Trophoblast cell (in vitro differentiated cells and primary cell): Measurements from ENCODE around the gene TJP3.

Experiments used
- DNase-seq, 2 donors: peaks; one replicate each; pipeline ENCODE4 v3.0.0-alpha.2; 2016
- H2AFZ ChIP-seq: 2 replicates; pipeline ENCODE4 v1.6.1; 2013; ENCODE audit warnings: low read length, moderate library complexity, mild to moderate bottlenecking; ENCODE audit not compliant: insufficient read depth, poor library complexity
- H2AK5ac ChIP-seq: 2 replicates; pipeline ENCODE4 v1.6.1; 2013; ENCODE audit warnings: mild to moderate bottlenecking, low read length
- H2BK120ac ChIP-seq: 2 replicates; pipeline ENCODE4 v1.6.1; 2013; ENCODE audit warnings: low read length, mild to moderate bottlenecking, moderate library complexity; ENCODE audit not compliant: insufficient read depth, poor library complexity
- H2BK12ac ChIP-seq: 2 replicates; pipeline ENCODE4 v1.6.1; 2013; ENCODE audit warnings: mild to moderate bottlenecking, low read length, moderate library complexity
- H2BK5ac ChIP-seq: 2 replicates; pipeline ENCODE4 v1.6.1; 2013; ENCODE audit warnings: low read length, low read depth, moderate library complexity, mild to moderate bottlenecking; ENCODE audit not compliant: poor library complexity
- H3K14ac ChIP-seq: 2 replicates; pipeline ENCODE4 v1.6.1; 2013; ENCODE audit warnings: mild to moderate bottlenecking, low read length
- H3K18ac ChIP-seq: 2 replicates; pipeline ENCODE4 v1.6.1; 2013; ENCODE audit warnings: mild to moderate bottlenecking, low read length
- H3K23ac ChIP-seq: 2 replicates; pipeline ENCODE4 v1.6.1; 2013; ENCODE audit warnings: low read length
- H3K27ac ChIP-seq: 2 replicates; pipeline ENCODE4 v1.5.1; 2013; ENCODE audit warnings: low read depth, mild to moderate bottlenecking, inconsistent platforms, low read length, moderate library complexity
- H3K27me3 ChIP-seq: 2 replicates; pipeline ENCODE4 v1.6.1; 2013; ENCODE audit warnings: inconsistent platforms, mild to moderate bottlenecking, low read length, moderate library complexity; ENCODE audit not compliant: insufficient read depth
- H3K36me3 ChIP-seq, 2 experiments: 1 replicate in 1 of 2; 2 replicates in 1 of 2; pipeline ENCODE4 v1.6.1; 2013; ENCODE audit warnings: low read length in 2 of 2, mild to moderate bottlenecking in 2 of 2, moderate library complexity in 1 of 2; ENCODE audit not compliant: insufficient read depth in 2 of 2, control insufficient read depth in 1 of 2
- H3K4ac ChIP-seq: 2 replicates; pipeline ENCODE4 v1.6.1; 2013; ENCODE audit warnings: low read depth, mild to moderate bottlenecking, low read length, moderate library complexity
- H3K4me1 ChIP-seq, 2 experiments: 1 replicate in 1 of 2; 2 replicates in 1 of 2; pipeline ENCODE4 v1.6.1; 2013; ENCODE audit warnings: low read length in 2 of 2, mild to moderate bottlenecking in 2 of 2, moderate library complexity in 1 of 2; ENCODE audit not compliant: insufficient read depth in 2 of 2, control insufficient read depth in 1 of 2
- H3K4me2 ChIP-seq: 2 replicates; pipeline ENCODE4 v1.6.1; 2013; ENCODE audit warnings: inconsistent platforms, mild to moderate bottlenecking, low read length, moderate library complexity
- H3K4me3 ChIP-seq: 2 replicates; pipeline ENCODE4 v1.5.1; 2013; ENCODE audit warnings: mild to moderate bottlenecking, low read depth, low read length, inconsistent platforms
- H3K79me1 ChIP-seq: one replicate; pipeline ENCODE4 v1.6.1; 2013; ENCODE audit warnings: low read length
- H3K79me2 ChIP-seq: 2 replicates; pipeline ENCODE4 v1.6.1; 2013; ENCODE audit warnings: low read length, mild to moderate bottlenecking; ENCODE audit not compliant: control insufficient read depth, insufficient read depth, poor library complexity
- H3K9ac ChIP-seq: 2 replicates; pipeline ENCODE4 v1.6.1; 2013; ENCODE audit warnings: mild to moderate bottlenecking, low read length
- H3K9me3 ChIP-seq: 2 replicates; pipeline ENCODE4 v1.6.1; 2013; ENCODE audit warnings: low read depth, mild to moderate bottlenecking, control low read depth, inconsistent platforms, low read length; ENCODE audit not compliant: insufficient read depth
- H4K12ac ChIP-seq: 2 replicates; pipeline ENCODE4 v1.6.1; 2013; ENCODE audit warnings: low read depth, mild to moderate bottlenecking, low read length, moderate library complexity
- H4K8ac ChIP-seq: 2 replicates; pipeline ENCODE4 v1.6.1; 2013; ENCODE audit warnings: low read depth, mild to moderate bottlenecking, low read length, moderate library complexity
- H4K91ac ChIP-seq: one replicate; pipeline ENCODE4 v1.6.1; 2013; ENCODE audit warnings: low read depth, mild to moderate bottlenecking, low read length, moderate library complexity
- WGBS: extraction: QIAGEN DNeasy Blood & Tissue Kit; methylation state at CpG from one replicate; pipeline ENCODE4 v1.1.7; 2013; ENCODE audit warnings: missing lambda C conversion rate; ENCODE audit not compliant: insufficient read length, insufficient coverage; ENCODE audit errors: extremely low coverage; 5-methylcytosine and 5-hydroxymethylcytosine counted together

TJP3 gene

GRCh38 chr19:3707868-3708206, 347 bp upstream of the TJP3 start:
- H3K18ac ChIP-seq, result no peak overlapping the region
- H4K91ac ChIP-seq, result no peak overlapping the region
- no peak overlapping the region for H2AK5ac ChIP-seq
- no peaks in the 10 kb centered on the region for H3K79me1 ChIP-seq
- DNase-seq, result no peak
- no peaks in the 10 kb centered on the region for H3K79me2 ChIP-seq
- no peaks in the 10 kb centered on the region for H3K27me3 ChIP-seq
- peaks cover 2% of the 10 kb centered on the region for H3K9me3 ChIP-seq
- no peak overlapping the region for H3K4ac ChIP-seq
- no CpG with 5 or more reads among the region's 12 CpGs for WGBS
- no peak overlapping the region for H4K12ac ChIP-seq
- H3K9ac ChIP-seq, result no peak overlapping the region
- H3K23ac ChIP-seq, result peak overlapping the region; percentile 52
- H3K14ac ChIP-seq, result no peak overlapping the region
- no peaks in the 10 kb centered on the region for H3K36me3 ChIP-seq
- H2BK5ac ChIP-seq, result no peak overlapping the region
- H3K27ac ChIP-seq, result no peak overlapping the region
- no peak overlapping the region for H2BK120ac ChIP-seq
- H3K4me3 ChIP-seq, result peak overlapping the region; percentile 54
- H2AFZ ChIP-seq, result no peak overlapping the region
- no peak overlapping the region for H2BK12ac ChIP-seq
- H4K8ac ChIP-seq, result no peak overlapping the region
- no peak overlapping the region for H3K4me2 ChIP-seq
- no peaks in the 10 kb centered on the region for H3K4me1 ChIP-seq

GRCh38 chr19:3710265-3710812, 2.2 kb downstream of the TJP3 start:
- no peak overlapping the region for H2AFZ ChIP-seq
- no peaks in the 10 kb centered on the region for H3K79me2 ChIP-seq
- H3K27ac ChIP-seq, result no peak overlapping the region
- H3K23ac ChIP-seq, result no peak overlapping the region
- H3K4ac ChIP-seq, result no peak overlapping the region
- WGBS, result no CpG with 5 or more reads among the region's 20 CpGs
- peaks cover 2% of the 10 kb centered on the region for H3K9me3 ChIP-seq
- DNase-seq, result peak; percentile 46 to 56
- H4K12ac ChIP-seq, result no peak overlapping the region
- no peak overlapping the region for H3K14ac ChIP-seq
- H3K18ac ChIP-seq, result no peak overlapping the region
- no peaks in the 10 kb centered on the region for H3K27me3 ChIP-seq
- H4K91ac ChIP-seq, result no peak overlapping the region
- no peaks in the 10 kb centered on the region for H3K36me3 ChIP-seq
- H2BK120ac ChIP-seq, result no peak overlapping the region
- no peak overlapping the region for H2AK5ac ChIP-seq
- no peaks in the 10 kb centered on the region for H3K4me1 ChIP-seq
- H4K8ac ChIP-seq, result no peak overlapping the region
- no peak overlapping the region for H3K9ac ChIP-seq
- no peaks in the 10 kb centered on the region for H3K79me1 ChIP-seq
- H3K4me2 ChIP-seq, result no peak overlapping the region
- H2BK12ac ChIP-seq, result no peak overlapping the region
- no peak overlapping the region for H2BK5ac ChIP-seq
- no peak overlapping the region for H3K4me3 ChIP-seq

GRCh38 chr19:3712663-3713611, 4.8 kb downstream of the TJP3 start:
- no peak for DNase-seq
- no peaks in the 10 kb centered on the region for H3K27me3 ChIP-seq
- H3K79me1 ChIP-seq, result no peaks in the 10 kb centered on the region
- H4K12ac ChIP-seq, result no peak overlapping the region
- H3K9ac ChIP-seq, result no peak overlapping the region
- no peak overlapping the region for H4K91ac ChIP-seq
- H2AFZ ChIP-seq, result no peak overlapping the region
- H3K9me3 ChIP-seq, result no peaks in the 10 kb centered on the region
- no peak overlapping the region for H3K27ac ChIP-seq
- H3K4me2 ChIP-seq, result no peak overlapping the region
- no peak overlapping the region for H2BK12ac ChIP-seq
- no peak overlapping the region for H3K4ac ChIP-seq
- H3K4me1 ChIP-seq, result no peaks in the 10 kb centered on the region
- H2BK120ac ChIP-seq, result no peak overlapping the region
- no peak overlapping the region for H3K4me3 ChIP-seq
- H3K79me2 ChIP-seq, result no peaks in the 10 kb centered on the region
- no peak overlapping the region for H2BK5ac ChIP-seq
- H3K18ac ChIP-seq, result no peak overlapping the region
- H3K14ac ChIP-seq, result no peak overlapping the region
- no peaks in the 10 kb centered on the region for H3K36me3 ChIP-seq
- no peak overlapping the region for H3K23ac ChIP-seq
- no CpG with 5 or more reads among the region's 23 CpGs for WGBS
- H2AK5ac ChIP-seq, result no peak overlapping the region
- H4K8ac ChIP-seq, result no peak overlapping the region

GRCh38 chr19:3716147-3716668, 8.0 kb downstream of the TJP3 start:
- WGBS, result no CpG with 5 or more reads among the region's 16 CpGs

More at GRCh38 chr19:3716147-3716668, 8.0 kb downstream of the TJP3 start:
- Histone ChIP-seq H3K9ac (no peak overlapping the region), H3K27me3 (no peaks in the 10 kb centered on the region), H3K4me3 (no peak overlapping the region), H4K8ac (no peak overlapping the region), H2AFZ (no peak overlapping the region), H3K79me1 (no peaks in the 10 kb centered on the region), H3K27ac (no peak overlapping the region), H4K91ac (no peak overlapping the region), H3K23ac (no peak overlapping the region), H3K14ac (no peak overlapping the region), H4K12ac (no peak overlapping the region), H3K36me3 (no peaks in the 10 kb centered on the region), H3K4me1 (peaks cover 0 to 6% of the 10 kb centered on the region in 2 experiments), H3K79me2 (no peaks in the 10 kb centered on the region), H3K9me3 (no peaks in the 10 kb centered on the region), H3K4ac (no peak overlapping the region), H3K18ac (no peak overlapping the region), H2BK12ac (no peak overlapping the region), H3K4me2 (no peak overlapping the region), H2AK5ac (no peak overlapping the region), H2BK5ac (no peak overlapping the region), H2BK120ac (no peak overlapping the region)
- no peak for DNase-seq
